Stimulated activated CD4-positive, alpha-beta T cell treated with anti-CD3 and anti-CD28 coated beads, Interleukin-2, amount 100 ng/mL, for 24 hours (primary cell): ENCODE measurements around the gene TMEM238.

ENCODE experiments used
- DNase-seq, 2 donors: peaks; one replicate each; pipeline ENCODE4 v3.0.0-alpha.2; 2020

The TMEM238 gene

GRCh38 chr19:55400281-55401087 is 16.4 kb upstream of the TMEM238 start:
- DNase-seq: no peak

- no peak for DNase-seq
These were observed 14.3 kb upstream of the TMEM238 start for GRCh38 chr19:55398200-55398925.

GRCh38 chr19:55392820-55393761 is 9.0 kb upstream of the TMEM238 start:
- DNase-seq: no peak

GRCh38 chr19:55391702-55392615 is 7.9 kb upstream of the TMEM238 start:
- no peak for DNase-seq

GRCh38 chr19:55391191-55391670 is 7.1 kb upstream of the TMEM238 start:
- DNase-seq: peak in 1 of 2 donors; percentile 44

- DNase-seq: peak in 1 of 2 donors; percentile 39
These were observed 6.4 kb upstream of the TMEM238 start for GRCh38 chr19:55390461-55390880.

GRCh38 chr19:55389386-55390317 is 5.6 kb upstream of the TMEM238 start:
- DNase-seq: no peak

GRCh38 chr19:55387736-55388497 is 3.8 kb upstream of the TMEM238 start:
- no peak for DNase-seq

- DNase-seq: peak; percentile 35 to 59
These were observed 2.4 kb upstream of the TMEM238 start for GRCh38 chr19:55386493-55386971.

- peak; percentile 97 to 98 for DNase-seq
These were observed 1.8 kb upstream of the TMEM238 start, which contains the start of gene RPL28 for GRCh38 chr19:55385724-55386492. RPL28 (plus strand) TSS chr19:55385932; CDS start chr19:55386358, 426 bp downstream.

GRCh38 chr19:55384920-55385723 is 1.0 kb upstream of the TMEM238 start:
- peak; percentile 97 for DNase-seq

- peak; percentile 60 to 62 for DNase-seq
These were observed 587 bp downstream of the TMEM238 start for GRCh38 chr19:55383279-55384130.

GRCh38 chr19:55382522-55383054 is 1.5 kb downstream of the TMEM238 start:
- DNase-seq: no peak

- DNase-seq: no peak
These were observed 2.1 kb downstream of the TMEM238 start for GRCh38 chr19:55382013-55382412.

- DNase-seq: no peak
These were observed 4.9 kb downstream of the TMEM238 start for GRCh38 chr19:55379174-55379573.

- no peak for DNase-seq
These were observed 6.5 kb downstream of the TMEM238 start for GRCh38 chr19:55377356-55378131.
